ENCODE results near the gene TNRC18. TPM values are rescaled to one million over a fixed set of nuclear protein-coding genes. Genes with fewer than 3 reads are reported as not detected.

TNRC18 gene
- polyA plus RNA-seq, 1 of the 3 experiments (the other 2 are of a cell fraction) = 34.4 TPM

DNA sequence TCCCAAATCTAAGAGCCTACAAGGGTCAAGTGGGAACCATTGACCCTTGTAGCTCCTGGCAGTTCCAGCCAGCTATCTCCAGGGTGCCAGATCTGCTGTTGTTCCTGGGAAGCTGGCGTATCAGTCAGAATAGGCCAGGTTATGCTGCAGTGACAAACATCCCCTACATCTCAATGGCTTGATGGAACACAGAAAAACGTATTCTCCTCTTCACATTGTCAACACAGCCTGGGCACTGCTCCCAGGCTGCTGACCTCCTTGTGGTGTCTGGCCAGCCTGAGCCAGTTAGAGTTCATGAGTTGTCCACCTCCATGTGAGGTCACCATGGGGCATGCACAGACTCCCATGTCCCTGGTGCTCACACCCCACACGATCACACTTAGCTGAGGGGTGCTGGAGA, 9.5 kb upstream of the TNRC18 start:
- Histone ChIP-seq H4K20me1 (ENCODE audit: insufficient read depth) (peaks cover 29% of the 10 kb centered on the region; the same call in 1 of the 2 replicates), H3K36me3 (replicated peaks in 1 of 2; ENCODE audit: control insufficient read depth in 1 of 2, insufficient read depth in 2 of 2, low read length in 1 of 2) (peaks cover 4 to 16% of the 10 kb centered on the region in 2 experiments), H3K27ac (ENCODE audit: low read depth in 2 of 2, low read length in 1 of 2) (no peak overlapping the region), H3K9me2 (no peaks in the 10 kb centered on the region), H2AFZ (ENCODE audit: low read depth) (no peak overlapping the region), H3K4me1 (ENCODE audit: control insufficient read depth in 1 of 2, insufficient read depth in 2 of 2, low read depth in 1 of 2, low read length in 1 of 2) (peaks cover 9 to 21% of the 10 kb centered on the region in 2 experiments; a peak in 3 of 4 replicates), H3K4me2 (no peak overlapping the region), H3K9ac (no peak overlapping the region), H3K27me3 (ENCODE audit: insufficient read depth) (no peaks in the 10 kb centered on the region), H3K4me3 (ENCODE audit: low read depth in 2 of 2, low read length in 1 of 2) (no peak overlapping the region), H3F3A (replicated peaks; ENCODE audit: insufficient read depth) (peaks cover 7% of the 10 kb centered on the region), H3K79me2 (ENCODE audit: insufficient read depth) (peaks cover 61% of the 10 kb centered on the region), H3K9me3 (no peaks in the 10 kb centered on the region)
- CTCF ChIA-PET = interaction anchor here (1.7 to 1.8 kb wide), 3 partner anchors 10 to 193 kb away, joined by 4 to 7 read pairs (median 7); no protein-coding TSS in a partner anchor
- POLR2A ChIA-PET = no interaction called here
- 95% methylated on average over 2 of the region's 3 CpGs for WGBS (ENCODE audit: low lambda C conversion rate)
- DNase-seq = no peak
- TF ChIP-seq, protein P1, sequence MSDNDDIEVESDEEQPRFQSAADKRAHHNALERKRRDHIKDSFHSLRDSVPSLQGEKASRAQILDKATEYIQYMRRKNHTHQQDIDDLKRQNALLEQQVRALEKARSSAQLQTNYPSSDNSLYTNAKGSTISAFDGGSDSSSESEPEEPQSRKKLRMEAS (IDR thresholded peaks at IDR 0.05; ENCODE audit: low read depth) = no peak
- TF ChIP-seq RXRA (IDR thresholded peaks at IDR 0.05; ENCODE audit: borderline replicate concordance, low read depth) = no peak
- TF ChIP-seq GABPA (IDR thresholded peaks at IDR 0.05; ENCODE audit: low read depth) = no peak
- no peak for TF ChIP-seq PBX3 (IDR thresholded peaks at IDR 0.05)
- no peak for TF ChIP-seq EZH2phosphoT487 (IDR thresholded peaks at IDR 0.05; ENCODE audit: borderline replicate concordance, low read depth)
- no peak for TF ChIP-seq TEAD4 (IDR thresholded peaks at IDR 0.05; ENCODE audit: borderline replicate concordance, insufficient read depth)
- TF ChIP-seq TAF1 (IDR thresholded peaks at IDR 0.05; ENCODE audit: borderline replicate concordance, low read depth, low read length) = no peak
- no peak for TF ChIP-seq YY1 (IDR thresholded peaks at IDR 0.05; ENCODE audit: low read depth)

GRCh38 chr7:5432691-5433090, 9.1 kb upstream of the TNRC18 start:
- Histone ChIP-seq H3K79me2 (ENCODE audit: insufficient read depth) (peaks cover 66% of the 10 kb centered on the region), H4K20me1 (ENCODE audit: insufficient read depth) (peaks cover 29% of the 10 kb centered on the region; the same call in 1 of the 2 replicates), H3K27ac (ENCODE audit: low read depth in 2 of 2, low read length in 1 of 2) (no peak overlapping the region), H3K9ac (no peak overlapping the region), H3K4me1 (ENCODE audit: control insufficient read depth in 1 of 2, insufficient read depth in 2 of 2, low read depth in 1 of 2, low read length in 1 of 2) (peaks cover 9 to 22% of the 10 kb centered on the region in 2 experiments; a peak in 3 of 4 replicates), H3K9me2 (no peaks in the 10 kb centered on the region), H3F3A (replicated peaks; ENCODE audit: insufficient read depth) (peaks cover 7% of the 10 kb centered on the region), H3K36me3 (replicated peaks in 1 of 2; ENCODE audit: control insufficient read depth in 1 of 2, insufficient read depth in 2 of 2, low read length in 1 of 2) (peaks cover 4 to 12% of the 10 kb centered on the region in 2 experiments), H3K27me3 (ENCODE audit: insufficient read depth) (no peaks in the 10 kb centered on the region), H2AFZ (ENCODE audit: low read depth) (no peak overlapping the region), H3K9me3 (no peaks in the 10 kb centered on the region), H3K4me3 (ENCODE audit: low read depth in 2 of 2, low read length in 1 of 2) (no peak overlapping the region), H3K4me2 (no peak overlapping the region)
- TF ChIP-seq MEF2A (IDR thresholded peaks at IDR 0.05; ENCODE audit: borderline replicate concordance, low read depth) (no peak), FOSL2 (IDR thresholded peaks at IDR 0.05; ENCODE audit: borderline replicate concordance, low read depth) (no peak), TCF12 (IDR thresholded peaks at IDR 0.05) (no peak), ELF1 (IDR thresholded peaks at IDR 0.05) (no peak), POLR2AphosphoS5 (IDR thresholded peaks at IDR 0.05; ENCODE audit: low read depth, low read length) (no peak), GABPA (IDR thresholded peaks at IDR 0.05; ENCODE audit: low read depth) (no peak)
- ChIA-PET CTCF (interaction anchor here (1.7 to 1.8 kb wide), 3 partner anchors 10 to 193 kb away, joined by 4 to 7 read pairs (median 7); no protein-coding TSS in a partner anchor), POLR2A (no interaction called here)
- DNase-seq = no peak
- 94% methylated on average over 3 of the region's 3 CpGs for WGBS (ENCODE audit: low lambda C conversion rate)

Measured in SK-N-SH (cell line).